GM21723 (cell line): ENCODE results near the gene CSF2RB.
A peak's percentile ranks its signal among the peaks of the same experiment; 100 is the strongest.

ENCODE experiments used
- ATAC-seq: cut with Tn5 transposase; IDR thresholded peaks from one replicate; pipeline ENCODE4 v1.9.1; 2021; ENCODE audit warnings: mild to moderate bottlenecking, moderate library complexity; ENCODE audit not compliant: unreplicated experiment

CSF2RB gene

GRCh38 chr22:36887162-36887561, 26.3 kb upstream of the CSF2RB start:
- no peak for ATAC-seq

- ATAC-seq = no peak
Measured at GRCh38 chr22:36891646-36892045, 21.8 kb upstream of the CSF2RB start.

GRCh38 chr22:36892292-36892691, 21.1 kb upstream of the CSF2RB start:
- no peak for ATAC-seq

- ATAC-seq = no peak
Measured at GRCh38 chr22:36893262-36893661, 20.2 kb upstream of the CSF2RB start.

GRCh38 chr22:36894266-36894665, 19.2 kb upstream of the CSF2RB start:
- no peak for ATAC-seq

GRCh38 chr22:36897611-36898010, 15.8 kb upstream of the CSF2RB start:
- ATAC-seq = no peak

- no peak for ATAC-seq
Measured at GRCh38 chr22:36898690-36899089, 14.7 kb upstream of the CSF2RB start.

- no peak for ATAC-seq
Measured at GRCh38 chr22:36899498-36899897, 13.9 kb upstream of the CSF2RB start.

GRCh38 chr22:36900225-36900624, 13.2 kb upstream of the CSF2RB start:
- ATAC-seq = no peak

GRCh38 chr22:36900880-36901279, 12.5 kb upstream of the CSF2RB start:
- no peak for ATAC-seq

GRCh38 chr22:36901411-36902142, 11.9 kb upstream of the CSF2RB start:
- ATAC-seq = peak; percentile 80

GRCh38 chr22:36902143-36902926, 11.1 kb upstream of the CSF2RB start:
- no peak for ATAC-seq

- no peak for ATAC-seq
Measured at GRCh38 chr22:36904260-36904880, 9.1 kb upstream of the CSF2RB start.

GRCh38 chr22:36907253-36908195, 5.9 kb upstream of the CSF2RB start:
- ATAC-seq = no peak

- ATAC-seq = no peak
Measured at GRCh38 chr22:36910461-36910860, 3.0 kb upstream of the CSF2RB start.

GRCh38 chr22:36911887-36912661, 1.4 kb upstream of the CSF2RB start:
- no peak for ATAC-seq

- ATAC-seq = no peak
Measured at GRCh38 chr22:36912694-36913426, 568 bp upstream of the CSF2RB start.

- no peak for ATAC-seq
Measured at GRCh38 chr22:36914390-36914752, 943 bp downstream of the CSF2RB start.

GRCh38 chr22:36916034-36916433, 2.6 kb downstream of the CSF2RB start:
- ATAC-seq = no peak
